OCI-LY3 (cell line): ENCODE results near the gene ASAP2.

ENCODE experiments used
- EZH2phosphoT487 ChIP-seq: fragments of 200-600 bp; shearing (Covaris generic); IDR thresholded peaks from 2 replicates; pipeline ENCODE4 v1.6.1; 2018; ENCODE audit warnings: antibody characterized with exemption, mixed run types, low read depth
- TF ChIP-seq, protein P1 (sequence below): fragments of 200-600, 300-600 bp; sonication (generic); IDR thresholded peaks from 2 replicates; pipeline ENCODE4 v1.5.1; 2014; ENCODE audit warnings: antibody characterized with exemption, low read length, low read depth

DNA sequence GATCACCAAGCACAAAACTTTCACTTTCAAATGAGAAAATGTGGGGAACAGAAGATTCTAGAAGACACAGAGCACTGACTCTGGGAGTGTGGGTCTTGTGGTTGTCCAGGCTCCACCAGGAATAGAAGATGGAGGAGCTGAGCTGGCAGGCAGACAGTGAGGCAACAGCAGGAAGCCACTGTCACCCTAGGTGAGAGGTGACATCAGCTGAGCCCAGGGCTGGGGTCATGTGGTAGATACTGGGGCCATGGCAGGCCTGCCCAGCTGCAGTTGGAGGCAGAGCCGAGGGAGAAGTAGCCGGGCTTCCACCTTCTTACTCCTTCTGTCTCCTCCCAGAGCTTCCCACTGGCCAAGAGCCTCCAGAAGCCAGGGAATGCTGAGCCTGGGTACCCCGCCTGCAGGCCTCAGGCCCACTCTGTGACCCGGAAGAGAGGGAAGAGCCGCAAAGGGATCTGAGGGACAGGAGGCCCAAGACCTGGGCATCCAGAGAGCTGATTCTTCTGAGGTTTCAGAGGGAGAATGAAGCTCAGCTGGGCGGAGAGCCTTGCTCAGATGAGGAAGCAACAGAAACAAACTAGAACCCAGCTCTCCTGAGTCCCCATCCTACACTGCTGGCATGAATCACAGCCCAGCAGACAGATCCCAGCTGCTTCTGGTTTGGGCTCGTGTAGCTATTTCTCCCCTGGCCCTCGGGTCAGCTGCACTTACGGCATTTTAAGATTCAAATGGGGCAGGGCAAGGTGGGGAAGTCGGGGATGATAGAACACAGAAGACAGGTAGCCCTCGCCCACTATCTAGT, 39.8 kb upstream of the ASAP2 start:
- TF ChIP-seq EZH2phosphoT487, result no peak
- TF ChIP-seq, protein P1, sequence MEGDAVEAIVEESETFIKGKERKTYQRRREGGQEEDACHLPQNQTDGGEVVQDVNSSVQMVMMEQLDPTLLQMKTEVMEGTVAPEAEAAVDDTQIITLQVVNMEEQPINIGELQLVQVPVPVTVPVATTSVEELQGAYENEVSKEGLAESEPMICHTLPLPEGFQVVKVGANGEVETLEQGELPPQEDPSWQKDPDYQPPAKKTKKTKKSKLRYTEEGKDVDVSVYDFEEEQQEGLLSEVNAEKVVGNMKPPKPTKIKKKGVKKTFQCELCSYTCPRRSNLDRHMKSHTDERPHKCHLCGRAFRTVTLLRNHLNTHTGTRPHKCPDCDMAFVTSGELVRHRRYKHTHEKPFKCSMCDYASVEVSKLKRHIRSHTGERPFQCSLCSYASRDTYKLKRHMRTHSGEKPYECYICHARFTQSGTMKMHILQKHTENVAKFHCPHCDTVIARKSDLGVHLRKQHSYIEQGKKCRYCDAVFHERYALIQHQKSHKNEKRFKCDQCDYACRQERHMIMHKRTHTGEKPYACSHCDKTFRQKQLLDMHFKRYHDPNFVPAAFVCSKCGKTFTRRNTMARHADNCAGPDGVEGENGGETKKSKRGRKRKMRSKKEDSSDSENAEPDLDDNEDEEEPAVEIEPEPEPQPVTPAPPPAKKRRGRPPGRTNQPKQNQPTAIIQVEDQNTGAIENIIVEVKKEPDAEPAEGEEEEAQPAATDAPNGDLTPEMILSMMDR, result no peak
